HG03064 (cell line): ENCODE results near the gene GDF11.

Experiments used
- ATAC-seq: cut with Tn5 transposase; IDR thresholded peaks from one replicate; pipeline ENCODE4 v1.9.1; 2021; ENCODE audit warnings: low read depth; ENCODE audit not compliant: unreplicated experiment

GDF11 gene

DNA sequence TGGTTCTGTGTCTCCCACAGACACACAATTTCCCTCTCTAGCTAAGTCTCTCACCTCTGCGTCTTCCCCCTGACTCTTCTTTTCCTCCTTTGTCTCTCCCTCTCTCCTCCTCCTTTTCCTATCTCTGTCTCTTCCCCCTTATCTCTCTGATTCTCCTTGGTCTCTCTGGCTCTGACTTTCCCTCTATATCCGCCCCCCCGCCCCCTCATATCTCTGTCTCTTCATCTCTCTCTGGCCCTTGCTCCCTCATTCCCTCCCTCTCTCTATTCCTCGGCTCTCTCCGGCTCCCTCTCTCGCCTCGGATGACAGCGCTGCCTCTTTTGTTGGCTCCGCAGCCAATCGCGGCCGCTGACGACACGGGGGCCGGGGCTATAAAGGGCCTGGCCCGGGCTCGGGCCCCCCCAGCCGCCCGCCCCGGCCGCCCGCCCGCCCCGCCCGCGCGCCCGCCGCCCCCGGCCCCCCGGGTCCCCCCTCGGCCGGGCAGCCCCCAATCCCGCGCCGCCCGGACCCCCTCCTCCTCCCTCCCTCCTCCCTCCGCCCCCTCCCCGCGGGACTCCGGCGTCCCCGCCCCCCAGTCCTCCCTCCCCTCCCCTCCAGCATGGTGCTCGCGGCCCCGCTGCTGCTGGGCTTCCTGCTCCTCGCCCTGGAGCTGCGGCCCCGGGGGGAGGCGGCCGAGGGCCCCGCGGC lies at the start of gene GDF11:
GDF11 (plus strand) TSS at position 404 of the 687 bp plus-strand sequence; CDS start at position 599, 195 bp downstream.
- ATAC-seq: no peak

GRCh38 chr12:55693323-55694187 lies 49.4 kb upstream of the GDF11 start:
- ATAC-seq: no peak

- no peak for ATAC-seq
Observed at GRCh38 chr12:55694188-55694515, 48.8 kb upstream of the GDF11 start.

DNA sequence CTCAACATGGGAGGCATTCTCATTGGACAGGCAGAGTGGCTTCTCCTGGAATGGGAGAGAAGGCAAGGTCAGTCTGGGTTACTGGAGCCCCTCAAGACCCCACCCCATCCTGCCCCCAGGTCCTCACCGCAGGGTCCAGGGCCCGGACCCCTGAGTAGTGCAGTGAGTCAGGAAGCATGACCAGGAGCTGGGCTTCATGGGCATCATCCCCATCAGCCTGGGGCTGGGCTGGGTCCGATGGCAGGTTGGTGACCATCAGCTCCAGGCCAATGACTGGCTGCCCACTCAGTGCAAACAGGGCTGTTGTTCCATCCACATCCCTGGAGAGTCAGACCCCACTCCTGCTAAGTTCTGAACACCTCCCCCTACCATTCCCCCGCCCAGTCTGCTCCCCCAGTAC lies 48.3 kb upstream of the GDF11 start:
- ATAC-seq: no peak

DNA sequence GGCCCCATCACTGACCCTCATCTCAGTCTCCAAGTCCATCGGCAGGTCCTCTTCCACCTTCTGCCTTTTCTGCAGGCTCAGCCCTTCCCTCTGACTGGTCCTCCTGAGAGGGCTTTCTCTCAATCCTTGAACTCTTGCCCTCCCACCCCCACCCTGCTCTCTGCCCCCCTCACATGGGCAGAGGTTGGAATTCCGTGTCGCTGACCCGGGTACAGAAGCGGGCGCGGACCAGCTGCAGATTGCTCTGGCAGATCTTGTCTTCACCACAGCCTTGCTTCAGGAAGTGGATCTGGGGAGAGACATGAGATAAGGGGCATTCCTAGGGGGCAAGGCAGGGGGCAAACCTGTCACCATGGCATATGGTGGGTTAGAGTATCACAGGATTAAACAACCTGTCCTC lies 47.6 kb upstream of the GDF11 start:
- ATAC-seq: no peak

DNA sequence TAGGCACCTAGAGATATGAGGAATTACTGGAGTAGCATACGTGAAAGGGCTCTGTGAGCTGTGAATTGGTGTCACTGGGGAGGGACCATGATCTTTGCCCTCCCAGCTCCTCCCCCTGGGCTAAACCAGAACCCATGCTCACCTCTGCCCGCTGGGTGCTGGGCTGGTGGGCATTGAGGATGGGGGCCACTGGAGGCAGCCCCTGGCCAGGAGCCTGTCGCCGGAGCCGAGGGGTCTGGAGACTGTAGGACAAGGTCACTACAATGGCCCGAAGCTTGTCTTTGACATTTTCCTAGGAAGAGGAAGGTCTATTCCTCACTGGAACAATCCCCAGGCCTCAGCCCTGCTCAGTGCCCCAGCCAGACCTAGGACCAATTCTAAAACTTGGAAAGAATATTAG lies 46.8 kb upstream of the GDF11 start:
- no peak for ATAC-seq

GRCh38 chr12:55696796-55697462 lies 46.0 kb upstream of the GDF11 start:
- no peak for ATAC-seq

- ATAC-seq: no peak
Observed at GRCh38 chr12:55697686-55698085, 45.2 kb upstream of the GDF11 start.

DNA sequence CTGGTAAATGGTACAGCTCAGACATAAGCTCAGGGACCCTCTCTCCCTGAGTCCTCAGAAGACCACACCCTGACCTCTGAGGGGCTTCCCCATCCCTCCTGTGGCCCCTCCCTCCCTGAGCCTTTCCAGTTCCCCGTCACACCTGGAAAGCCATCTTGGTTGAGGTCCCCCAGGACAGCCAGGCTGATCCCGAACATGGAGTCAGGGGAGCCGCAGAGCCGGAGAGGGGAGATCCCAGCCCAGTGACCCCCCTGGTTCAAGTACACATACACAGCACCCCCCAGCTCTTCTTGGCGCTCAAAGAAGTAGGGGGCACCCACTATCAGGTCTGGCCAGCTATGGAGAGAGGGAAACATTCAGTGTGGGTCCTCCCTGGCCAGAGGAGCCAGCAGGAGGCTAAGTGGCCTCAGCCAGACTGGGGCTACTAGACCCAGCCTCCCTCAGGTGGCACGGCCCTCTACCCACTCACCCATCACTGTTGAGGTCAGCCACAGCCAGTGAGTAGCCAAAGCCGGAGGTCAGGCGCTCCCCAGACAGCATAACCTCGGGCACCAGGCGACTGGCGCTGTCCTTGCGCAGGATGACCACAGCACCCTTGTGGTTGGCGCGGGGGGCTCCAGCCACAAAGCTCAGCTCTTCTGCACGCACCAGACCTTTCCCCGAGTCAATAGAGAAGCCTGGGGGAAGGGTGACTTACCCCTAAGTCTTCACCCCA lies 44.5 kb upstream of the GDF11 start:
- no peak for ATAC-seq

DNA sequence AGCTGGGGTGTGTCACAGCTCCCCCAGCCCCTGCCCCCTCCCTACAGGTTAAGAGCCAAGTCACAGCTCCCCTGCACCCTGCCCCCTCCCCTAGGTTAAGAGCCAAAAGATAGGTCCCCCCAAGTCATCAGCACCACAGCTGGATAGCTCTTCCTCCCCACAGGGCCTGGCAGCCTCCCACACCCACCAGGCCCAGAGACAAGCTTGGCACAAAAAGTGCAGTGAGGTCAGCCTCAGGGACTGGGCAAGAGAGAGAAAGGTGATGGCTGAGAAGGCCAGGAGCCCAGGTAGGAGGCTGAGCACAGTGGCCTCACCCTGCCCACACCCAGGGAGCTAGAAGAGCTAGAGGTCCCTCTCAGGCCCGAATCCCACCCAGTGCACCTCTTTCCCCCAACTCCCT lies 44.0 kb upstream of the GDF11 start:
- no peak for ATAC-seq

GRCh38 chr12:55699471-55700055 lies 43.4 kb upstream of the GDF11 start:
- no peak for ATAC-seq

GRCh38 chr12:55700255-55701018 lies 42.5 kb upstream of the GDF11 start:
- no peak for ATAC-seq

DNA sequence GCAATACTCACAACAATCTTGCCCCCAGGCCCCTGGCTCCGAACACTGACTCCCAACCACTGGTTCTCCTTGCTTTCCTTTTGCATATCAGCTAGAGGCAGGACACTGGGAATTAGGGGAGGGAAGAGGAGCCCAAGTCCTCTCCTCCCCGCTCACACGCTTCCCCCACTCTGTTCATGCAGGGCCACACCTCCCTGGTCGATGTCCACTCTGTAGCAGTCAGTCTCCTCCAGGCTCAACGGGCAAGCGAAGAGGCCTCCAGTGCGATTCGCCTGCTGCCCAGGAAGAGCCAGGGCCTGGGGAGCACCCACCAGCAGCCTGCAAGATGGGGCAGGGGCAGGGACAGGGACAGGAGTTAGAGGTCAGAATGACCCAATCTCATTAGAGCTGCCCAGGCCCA lies 40.1 kb upstream of the GDF11 start:
- no peak for ATAC-seq

DNA sequence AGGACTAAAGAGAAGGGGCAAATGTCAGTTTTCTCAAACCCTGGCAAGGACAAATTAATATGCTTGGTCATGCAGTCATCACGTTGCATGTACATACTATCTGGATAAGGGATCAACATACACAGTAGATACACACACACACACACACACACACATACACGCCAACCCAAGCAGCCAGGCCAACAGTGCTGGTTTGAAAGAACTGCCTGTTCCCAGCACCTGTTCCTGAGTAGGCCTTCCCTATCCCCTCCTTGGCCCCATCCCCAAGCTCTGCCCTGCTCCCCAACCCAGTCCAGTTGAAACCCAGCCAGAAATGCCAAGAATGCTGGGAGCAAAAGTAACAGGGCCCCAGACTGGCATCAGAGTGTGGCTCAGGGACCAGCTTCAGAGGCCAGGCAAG lies 39.6 kb upstream of the GDF11 start:
- no peak for ATAC-seq

- no peak for ATAC-seq
Observed at GRCh38 chr12:55703901-55704761, 38.8 kb upstream of the GDF11 start.

GRCh38 chr12:55704824-55705718 lies 37.9 kb upstream of the GDF11 start:
- no peak for ATAC-seq

- ATAC-seq: no peak
Observed at GRCh38 chr12:55705782-55706402, 37.0 kb upstream of the GDF11 start.
